SK-N-MC (cell line): ENCODE measurements around the gene CMTR1.

Source experiments
- EZH2 ChIP-seq: fragments of 200-600 bp; sonication (generic); IDR thresholded peaks from one replicate; pipeline ENCODE4 v1.6.1; 2017; ENCODE audit warnings: antibody characterized with exemption
- POLR2AphosphoS5 ChIP-seq: IDR thresholded peaks from 2 replicates; pipeline ENCODE4 v1.6.1; 2012; ENCODE audit warnings: mild to moderate bottlenecking, low read depth, low read length, borderline replicate concordance

- no peak for TF ChIP-seq POLR2AphosphoS5
- no peak for TF ChIP-seq EZH2
Measured at GRCh38 chr6:37432590-37432915, 468 bp upstream of the CMTR1 start.
